Measurements from ENCODE around the gene GABRD. TPM values are rescaled to one million over a fixed set of nuclear protein-coding genes. Genes with fewer than 3 reads are reported as not detected.

The GABRD gene
- total and polyA plus RNA-seq, 10 of the 15 experiments (the other 5 are each of a cell fraction or from before 2014, with no cell fraction given): not detected

GRCh38 chr1:1971017-1971416, 48.1 kb upstream of the GABRD start:
- Histone ChIP-seq H3K27ac (ENCODE audit: control insufficient read depth, insufficient read depth) (no peak overlapping the region), H3K4me2 (ENCODE audit: control insufficient read depth, insufficient read depth) (no peak overlapping the region), H3K4me3 (no peak overlapping the region), H2AFZ (ENCODE audit: control insufficient read depth, low read depth, low read length) (no peak overlapping the region), H4K20me1 (ENCODE audit: control insufficient read depth, insufficient read depth) (no peaks in the 10 kb centered on the region), H3K36me3 (ENCODE audit: control insufficient read depth in 2 of 2, insufficient read depth in 2 of 2, low read length in 1 of 2) (no peaks in the 10 kb centered on the region), H3K9ac (ENCODE audit: control insufficient read depth, insufficient read depth, low read length) (no peak overlapping the region), H3K27me3 (replicated peaks in 1 of 2; ENCODE audit: control insufficient read depth in 2 of 2, insufficient read depth in 2 of 2, low read length in 1 of 2) (no peaks in the 10 kb centered on the region), H3K4me1 (ENCODE audit: control insufficient read depth, insufficient read depth, low read length) (no peaks in the 10 kb centered on the region), H3K9me3 (replicated peaks; ENCODE audit: control insufficient read depth, insufficient read depth, low read length) (no peaks in the 10 kb centered on the region; the same call in 2 of the 3 replicates), H3K79me2 (ENCODE audit: control insufficient read depth, insufficient read depth, low read length) (no peaks in the 10 kb centered on the region)
- no peak for DNase-seq (ENCODE audit: low read depth, low spot score)
- ChIA-PET POLR2A (no interaction called here), SMC1A (ENCODE audit: uncharacterized antibody, unreplicated experiment) (no interaction called here), CTCF (no interaction called here), RAD21 (ENCODE audit: unreplicated experiment) (no interaction called here)
- WGBS (ENCODE audit: insufficient coverage, insufficient replicate concordance, low lambda C conversion rate, missing lambda C conversion rate): 74% methylated on average over 17 of the region's 17 CpGs
- no peak for ATAC-seq
- intact Hi-C loops (cut with micrococcal nuclease; ENCODE audit: unreplicated experiment) (no loop called here), in situ Hi-C loops (cut with MboI) (loop anchor here (25.0 kb wide), 1 partner anchor 816 kb away; no protein-coding TSS in a partner anchor)
- FAIRE-seq: no peak
- no TSS peak for BruUV-seq (replicated peaks)
- peak; percentile 92 for TF ChIP-seq BCL3 (IDR thresholded peaks at IDR 0.05; ENCODE audit: borderline replicate concordance, insufficient read depth, low read depth, low read length, poor library complexity, severe bottlenecking)
- TF ChIP-seq, protein P1, sequence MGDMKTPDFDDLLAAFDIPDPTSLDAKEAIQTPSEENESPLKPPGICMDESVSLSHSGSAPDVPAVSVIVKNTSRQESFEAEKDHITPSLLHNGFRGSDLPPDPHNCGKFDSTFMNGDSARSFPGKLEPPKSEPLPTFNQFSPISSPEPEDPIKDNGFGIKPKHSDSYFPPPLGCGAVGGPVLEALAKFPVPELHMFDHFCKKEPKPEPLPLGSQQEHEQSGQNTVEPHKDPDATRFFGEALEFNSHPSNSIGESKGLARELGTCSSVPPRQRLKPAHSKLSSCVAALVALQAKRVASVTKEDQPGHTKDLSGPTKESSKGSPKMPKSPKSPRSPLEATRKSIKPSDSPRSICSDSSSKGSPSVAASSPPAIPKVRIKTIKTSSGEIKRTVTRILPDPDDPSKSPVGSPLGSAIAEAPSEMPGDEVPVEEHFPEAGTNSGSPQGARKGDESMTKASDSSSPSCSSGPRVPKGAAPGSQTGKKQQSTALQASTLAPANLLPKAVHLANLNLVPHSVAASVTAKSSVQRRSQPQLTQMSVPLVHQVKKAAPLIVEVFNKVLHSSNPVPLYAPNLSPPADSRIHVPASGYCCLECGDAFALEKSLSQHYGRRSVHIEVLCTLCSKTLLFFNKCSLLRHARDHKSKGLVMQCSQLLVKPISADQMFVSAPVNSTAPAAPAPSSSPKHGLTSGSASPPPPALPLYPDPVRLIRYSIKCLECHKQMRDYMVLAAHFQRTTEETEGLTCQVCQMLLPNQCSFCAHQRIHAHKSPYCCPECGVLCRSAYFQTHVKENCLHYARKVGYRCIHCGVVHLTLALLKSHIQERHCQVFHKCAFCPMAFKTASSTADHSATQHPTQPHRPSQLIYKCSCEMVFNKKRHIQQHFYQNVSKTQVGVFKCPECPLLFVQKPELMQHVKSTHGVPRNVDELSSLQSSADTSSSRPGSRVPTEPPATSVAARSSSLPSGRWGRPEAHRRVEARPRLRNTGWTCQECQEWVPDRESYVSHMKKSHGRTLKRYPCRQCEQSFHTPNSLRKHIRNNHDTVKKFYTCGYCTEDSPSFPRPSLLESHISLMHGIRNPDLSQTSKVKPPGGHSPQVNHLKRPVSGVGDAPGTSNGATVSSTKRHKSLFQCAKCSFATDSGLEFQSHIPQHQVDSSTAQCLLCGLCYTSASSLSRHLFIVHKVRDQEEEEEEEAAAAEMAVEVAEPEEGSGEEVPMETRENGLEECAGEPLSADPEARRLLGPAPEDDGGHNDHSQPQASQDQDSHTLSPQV (IDR thresholded peaks at IDR 0.05): no peak
- TF ChIP-seq HDAC2 (IDR thresholded peaks at IDR 0.05): no peak
- TF ChIP-seq YY1 (IDR thresholded peaks at IDR 0.05; ENCODE audit: low read depth, low read length): no peak

Data from GM12878 (cell line).